ENCODE results near the gene MAST4. TPM values are rescaled to one million over a fixed set of nuclear protein-coding genes. Genes with fewer than 3 reads are reported as not detected.

MAST4 gene
- total and polyA plus RNA-seq, 2 of the 13 experiments (the other 11 are each of a cell fraction or from before 2014, with no cell fraction given): 3.4 to 3.7 TPM

DNA sequence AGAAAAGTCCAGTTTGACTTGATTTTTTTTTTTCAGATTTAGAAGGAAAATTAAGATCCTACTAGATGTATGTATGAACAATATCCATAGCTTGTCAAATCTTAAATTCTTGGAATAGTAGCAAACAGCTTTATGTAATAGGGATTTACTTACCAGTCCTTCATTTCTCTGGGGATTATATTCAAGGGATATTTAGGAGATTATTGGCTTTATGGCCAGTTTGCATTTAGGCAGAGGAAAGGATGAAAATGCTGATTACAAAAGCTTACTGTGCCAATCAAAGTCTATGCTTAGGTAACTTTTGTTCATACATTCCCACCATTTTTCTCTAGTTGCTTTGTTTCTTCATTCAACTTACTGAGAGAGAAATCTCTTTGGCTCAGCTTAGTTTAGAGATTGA, 47.9 kb downstream of the MAST4 start (continued):
- TF ChIP-seq ATF1 (CRISPR knock-in tag; IDR thresholded peaks at IDR 0.05): no peak
- TF ChIP-seq ZNF44 (CRISPR knock-in tag; IDR thresholded peaks at IDR 0.05): no peak

DNA sequence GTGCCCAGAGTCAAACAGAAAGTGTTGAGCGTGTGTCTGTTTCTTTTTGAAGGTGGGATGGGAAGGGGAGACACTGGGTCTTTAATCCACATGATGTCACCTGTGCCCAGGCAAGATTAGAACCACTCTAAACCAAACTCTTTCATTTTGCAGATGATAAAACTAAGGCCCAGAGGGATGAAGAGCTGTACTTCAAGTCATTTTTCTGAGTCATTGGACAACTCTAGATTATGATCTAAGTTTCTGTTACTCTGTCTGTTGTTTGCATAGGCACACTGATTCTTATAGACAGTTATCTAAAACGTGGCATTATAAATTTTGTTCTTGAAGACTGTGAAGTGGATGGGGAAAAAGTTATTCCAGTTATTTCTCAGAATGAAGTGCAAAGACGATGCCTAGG, 48.8 kb downstream of the MAST4 start:
- ATAC-seq: no peak
- no peak overlapping the region for H2AFZ ChIP-seq (ENCODE audit: low read length)
- no peaks in the 10 kb centered on the region for H3K9me3 ChIP-seq (ENCODE audit: low read length)
- H4K20me1 ChIP-seq (ENCODE audit: insufficient read depth, low read length): no peaks in the 10 kb centered on the region
- no peak for DNase-seq (ENCODE audit: low spot score)
- no peaks in the 10 kb centered on the region; a peak in 1 of 5 replicates for H3K27me3 ChIP-seq (ENCODE audit: control insufficient read depth in 1 of 2, insufficient read depth in 2 of 2, low read length in 2 of 2)
- ChIA-PET POLR2A (no interaction called here), CTCF (ENCODE audit: low intra/inter-chr PET ratio, low total read pairs) (no interaction called here)
- in situ Hi-C loops (cut with HindIII; ENCODE audit: extremely low pct_ligation_motif_present, low pct_unique_long_range_greater_than_20kb): no loop called here
- H3K36me3 ChIP-seq (replicated peaks in 1 of 2; ENCODE audit: control insufficient read depth in 1 of 2, insufficient read depth in 2 of 2, low read length in 2 of 2): no peaks in the 10 kb centered on the region
- intact Hi-C loops (cut with micrococcal nuclease; ENCODE audit: unreplicated experiment): no loop called here
- no TSS peak for BruUV-seq (replicated peaks)
- H3K79me2 ChIP-seq (ENCODE audit: insufficient read depth, low read length): no peaks in the 10 kb centered on the region
- no peak overlapping the region for H3K27ac ChIP-seq (ENCODE audit: extremely low read length, insufficient read depth, low read length)
- no peak overlapping the region for H3K4me3 ChIP-seq (replicated peaks in 1 of 3; ENCODE audit: insufficient read depth in 1 of 3, low read depth in 2 of 3, low read length in 3 of 3)
- WGBS (ENCODE audit: low lambda C conversion rate): 12% methylated on average over 3 of the region's 3 CpGs
- no peak overlapping the region for H3K9ac ChIP-seq (ENCODE audit: insufficient read depth, low read depth, low read length)
- TF ChIP-seq REL (CRISPR knock-in tag; conservative IDR thresholded peaks at IDR 0.05): no peak
- TF ChIP-seq SKI (IDR thresholded peaks at IDR 0.05; ENCODE audit: partially characterized antibody): no peak
- H3K4me2 ChIP-seq (ENCODE audit: low read depth, low read length): no peak overlapping the region
- H3K4me1 ChIP-seq (ENCODE audit: insufficient read depth, low read length): no peaks in the 10 kb centered on the region
- FAIRE-seq: no peak

DNA sequence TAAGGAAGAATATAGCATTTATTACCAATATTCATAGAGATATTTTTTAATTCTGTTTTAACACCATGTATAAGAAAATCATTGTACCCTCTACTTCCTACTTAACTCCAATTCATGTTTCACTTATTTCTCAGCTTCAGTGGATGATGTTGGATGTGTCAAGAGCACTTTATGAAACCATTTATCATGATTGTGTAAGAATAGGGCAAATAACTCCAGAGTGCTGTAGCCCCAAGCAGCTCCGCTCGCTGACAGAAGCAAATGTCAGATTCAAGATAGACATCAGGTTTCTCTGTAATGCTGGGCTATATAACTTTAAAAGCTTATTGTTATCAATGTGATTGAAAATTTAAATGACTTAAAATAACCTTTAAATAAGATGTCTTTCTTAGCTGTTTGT, 50.4 kb downstream of the MAST4 start:
- Histone ChIP-seq H3K4me2 (ENCODE audit: low read depth, low read length) (no peak overlapping the region), H3K27ac (ENCODE audit: extremely low read length, insufficient read depth, low read length) (no peak overlapping the region), H3K79me2 (ENCODE audit: insufficient read depth, low read length) (no peaks in the 10 kb centered on the region), H3K4me3 (replicated peaks in 1 of 3; ENCODE audit: insufficient read depth in 1 of 3, low read depth in 2 of 3, low read length in 3 of 3) (no peak overlapping the region), H3K9ac (ENCODE audit: insufficient read depth, low read depth, low read length) (no peak overlapping the region), H3K9me3 (ENCODE audit: low read length) (no peaks in the 10 kb centered on the region), H3K27me3 (ENCODE audit: control insufficient read depth in 1 of 2, insufficient read depth in 2 of 2, low read length in 2 of 2) (no peaks in the 10 kb centered on the region; a peak in 1 of 5 replicates), H3K4me1 (ENCODE audit: insufficient read depth, low read length) (no peaks in the 10 kb centered on the region), H3K36me3 (replicated peaks in 1 of 2; ENCODE audit: control insufficient read depth in 1 of 2, insufficient read depth in 2 of 2, low read length in 2 of 2) (no peaks in the 10 kb centered on the region), H4K20me1 (ENCODE audit: insufficient read depth, low read length) (no peaks in the 10 kb centered on the region), H2AFZ (ENCODE audit: low read length) (no peak overlapping the region)
- 26% methylated on average over 2 of the region's 2 CpGs for WGBS (ENCODE audit: low lambda C conversion rate)
- ChIA-PET POLR2A (no interaction called here), CTCF (ENCODE audit: low intra/inter-chr PET ratio, low total read pairs) (no interaction called here)
- intact Hi-C loops (cut with micrococcal nuclease; ENCODE audit: unreplicated experiment): no loop called here
- no TSS peak for BruUV-seq (replicated peaks)
- in situ Hi-C loops (cut with HindIII; ENCODE audit: extremely low pct_ligation_motif_present, low pct_unique_long_range_greater_than_20kb): no loop called here
- no peak for ATAC-seq
- DNase-seq (ENCODE audit: low spot score): no peak
- FAIRE-seq: no peak
- TF ChIP-seq, protein P1, sequence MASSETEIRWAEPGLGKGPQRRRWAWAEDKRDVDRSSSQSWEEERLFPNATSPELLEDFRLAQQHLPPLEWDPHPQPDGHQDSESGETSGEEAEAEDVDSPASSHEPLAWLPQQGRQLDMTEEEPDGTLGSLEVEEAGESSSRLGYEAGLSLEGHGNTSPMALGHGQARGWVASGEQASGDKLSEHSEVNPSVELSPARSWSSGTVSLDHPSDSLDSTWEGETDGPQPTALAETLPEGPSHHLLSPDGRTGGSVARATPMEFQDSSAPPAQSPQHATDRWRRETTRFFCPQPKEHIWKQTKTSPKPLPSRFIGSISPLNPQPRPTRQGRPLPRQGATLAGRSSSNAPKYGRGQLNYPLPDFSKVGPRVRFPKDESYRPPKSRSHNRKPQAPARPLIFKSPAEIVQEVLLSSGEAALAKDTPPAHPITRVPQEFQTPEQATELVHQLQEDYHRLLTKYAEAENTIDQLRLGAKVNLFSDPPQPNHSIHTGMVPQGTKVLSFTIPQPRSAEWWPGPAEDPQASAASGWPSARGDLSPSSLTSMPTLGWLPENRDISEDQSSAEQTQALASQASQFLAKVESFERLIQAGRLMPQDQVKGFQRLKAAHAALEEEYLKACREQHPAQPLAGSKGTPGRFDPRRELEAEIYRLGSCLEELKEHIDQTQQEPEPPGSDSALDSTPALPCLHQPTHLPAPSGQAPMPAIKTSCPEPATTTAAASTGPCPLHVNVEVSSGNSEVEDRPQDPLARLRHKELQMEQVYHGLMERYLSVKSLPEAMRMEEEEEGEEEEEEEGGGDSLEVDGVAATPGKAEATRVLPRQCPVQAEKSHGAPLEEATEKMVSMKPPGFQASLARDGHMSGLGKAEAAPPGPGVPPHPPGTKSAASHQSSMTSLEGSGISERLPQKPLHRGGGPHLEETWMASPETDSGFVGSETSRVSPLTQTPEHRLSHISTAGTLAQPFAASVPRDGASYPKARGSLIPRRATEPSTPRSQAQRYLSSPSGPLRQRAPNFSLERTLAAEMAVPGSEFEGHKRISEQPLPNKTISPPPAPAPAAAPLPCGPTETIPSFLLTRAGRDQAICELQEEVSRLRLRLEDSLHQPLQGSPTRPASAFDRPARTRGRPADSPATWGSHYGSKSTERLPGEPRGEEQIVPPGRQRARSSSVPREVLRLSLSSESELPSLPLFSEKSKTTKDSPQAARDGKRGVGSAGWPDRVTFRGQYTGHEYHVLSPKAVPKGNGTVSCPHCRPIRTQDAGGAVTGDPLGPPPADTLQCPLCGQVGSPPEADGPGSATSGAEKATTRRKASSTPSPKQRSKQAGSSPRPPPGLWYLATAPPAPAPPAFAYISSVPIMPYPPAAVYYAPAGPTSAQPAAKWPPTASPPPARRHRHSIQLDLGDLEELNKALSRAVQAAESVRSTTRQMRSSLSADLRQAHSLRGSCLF (CRISPR knock-in tag; IDR thresholded peaks at IDR 0.05; ENCODE audit: borderline replicate concordance): no peak
- TF ChIP-seq ZNF180 (CRISPR knock-in tag; IDR thresholded peaks at IDR 0.05; ENCODE audit: borderline replicate concordance, low read depth) (no peak), SOX5 (CRISPR knock-in tag; IDR thresholded peaks at IDR 0.05; ENCODE audit: borderline replicate concordance) (no peak), ZNF720 (CRISPR knock-in tag; IDR thresholded peaks at IDR 0.05) (no peak), CBX1 (IDR thresholded peaks at IDR 0.05; ENCODE audit: low read depth) (no peak), ZFP36 (IDR thresholded peaks at IDR 0.05; ENCODE audit: borderline replicate concordance, low read depth, low read length, partially characterized antibody) (no peak)
- TF ChIP-seq, protein P2, sequence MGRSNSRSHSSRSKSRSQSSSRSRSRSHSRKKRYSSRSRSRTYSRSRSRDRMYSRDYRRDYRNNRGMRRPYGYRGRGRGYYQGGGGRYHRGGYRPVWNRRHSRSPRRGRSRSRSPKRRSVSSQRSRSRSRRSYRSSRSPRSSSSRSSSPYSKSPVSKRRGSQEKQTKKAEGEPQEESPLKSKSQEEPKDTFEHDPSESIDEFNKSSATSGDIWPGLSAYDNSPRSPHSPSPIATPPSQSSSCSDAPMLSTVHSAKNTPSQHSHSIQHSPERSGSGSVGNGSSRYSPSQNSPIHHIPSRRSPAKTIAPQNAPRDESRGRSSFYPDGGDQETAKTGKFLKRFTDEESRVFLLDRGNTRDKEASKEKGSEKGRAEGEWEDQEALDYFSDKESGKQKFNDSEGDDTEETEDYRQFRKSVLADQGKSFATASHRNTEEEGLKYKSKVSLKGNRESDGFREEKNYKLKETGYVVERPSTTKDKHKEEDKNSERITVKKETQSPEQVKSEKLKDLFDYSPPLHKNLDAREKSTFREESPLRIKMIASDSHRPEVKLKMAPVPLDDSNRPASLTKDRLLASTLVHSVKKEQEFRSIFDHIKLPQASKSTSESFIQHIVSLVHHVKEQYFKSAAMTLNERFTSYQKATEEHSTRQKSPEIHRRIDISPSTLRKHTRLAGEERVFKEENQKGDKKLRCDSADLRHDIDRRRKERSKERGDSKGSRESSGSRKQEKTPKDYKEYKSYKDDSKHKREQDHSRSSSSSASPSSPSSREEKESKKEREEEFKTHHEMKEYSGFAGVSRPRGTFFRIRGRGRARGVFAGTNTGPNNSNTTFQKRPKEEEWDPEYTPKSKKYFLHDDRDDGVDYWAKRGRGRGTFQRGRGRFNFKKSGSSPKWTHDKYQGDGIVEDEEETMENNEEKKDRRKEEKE (IDR thresholded peaks at IDR 0.05): no peak

Data from HepG2 (cell line).